Measurements from ENCODE around the gene RASSF3.
A peak's percentile ranks its signal among the peaks of the same experiment; 100 is the strongest.
"Not testable (repeated sequence)": the region's sequence is repeated elsewhere in the genome, so short reads cannot be mapped to it uniquely, and the experiment has no call there.

The RASSF3 gene

GRCh38 chr12:64680235-64680634 is 69.9 kb downstream of the RASSF3 start:
- in situ Hi-C loops (cut with HindIII; ENCODE audit: low pct_ligation_motif_present, low pct_unique_long_range_greater_than_20kb, low sequenced_read_pairs): no loop called here
- DNase-seq: peak; percentile 43

- in situ Hi-C loops (cut with HindIII; ENCODE audit: low pct_ligation_motif_present, low pct_unique_long_range_greater_than_20kb, low sequenced_read_pairs): no loop called here
- DNase-seq: no peak
Observed at GRCh38 chr12:64681200-64682052, 71.1 kb downstream of the RASSF3 start.

- DNase-seq: no peak
- in situ Hi-C loops (cut with HindIII; ENCODE audit: low pct_ligation_motif_present, low pct_unique_long_range_greater_than_20kb, low sequenced_read_pairs): no loop called here
Observed at GRCh38 chr12:64682572-64683277, 72.4 kb downstream of the RASSF3 start.

- in situ Hi-C loops (cut with HindIII; ENCODE audit: low pct_ligation_motif_present, low pct_unique_long_range_greater_than_20kb, low sequenced_read_pairs): no loop called here
- no peak for DNase-seq
Observed at GRCh38 chr12:64683816-64684543, 73.7 kb downstream of the RASSF3 start.

- DNase-seq: no peak
- in situ Hi-C loops (cut with HindIII; ENCODE audit: low pct_ligation_motif_present, low pct_unique_long_range_greater_than_20kb, low sequenced_read_pairs): no loop called here
Observed at GRCh38 chr12:64685050-64685449, 74.8 kb downstream of the RASSF3 start.

- in situ Hi-C loops (cut with HindIII; ENCODE audit: low pct_ligation_motif_present, low pct_unique_long_range_greater_than_20kb, low sequenced_read_pairs): no loop called here
- DNase-seq: no peak
Observed at GRCh38 chr12:64685605-64686004, 75.3 kb downstream of the RASSF3 start.

GRCh38 chr12:64687816-64688215 is 77.5 kb downstream of the RASSF3 start:
- in situ Hi-C loops (cut with HindIII; ENCODE audit: low pct_ligation_motif_present, low pct_unique_long_range_greater_than_20kb, low sequenced_read_pairs): no loop called here
- DNase-seq: no peak

GRCh38 chr12:64688219-64688618 is 77.9 kb downstream of the RASSF3 start:
- DNase-seq: no peak

GRCh38 chr12:64688715-64689114 is 78.4 kb downstream of the RASSF3 start:
- no peak for DNase-seq
- in situ Hi-C loops (cut with HindIII; ENCODE audit: low pct_ligation_motif_present, low pct_unique_long_range_greater_than_20kb, low sequenced_read_pairs): no loop called here

More at GRCh38 chr12:64688219-64688618, 77.9 kb downstream of the RASSF3 start:
- in situ Hi-C loops (cut with HindIII; ENCODE audit: low pct_ligation_motif_present, low pct_unique_long_range_greater_than_20kb, low sequenced_read_pairs): no loop called here

GRCh38 chr12:64690236-64690635 is 79.9 kb downstream of the RASSF3 start:
- in situ Hi-C loops (cut with HindIII; ENCODE audit: low pct_ligation_motif_present, low pct_unique_long_range_greater_than_20kb, low sequenced_read_pairs): not testable (repeated sequence)

GRCh38 chr12:64691227-64691794 is 81.0 kb downstream of the RASSF3 start:
- DNase-seq: no peak
- in situ Hi-C loops (cut with HindIII; ENCODE audit: low pct_ligation_motif_present, low pct_unique_long_range_greater_than_20kb, low sequenced_read_pairs): no loop called here

More at GRCh38 chr12:64690236-64690635, 79.9 kb downstream of the RASSF3 start:
- DNase-seq: not testable (repeated sequence)

GRCh38 chr12:64691795-64692583 is 81.7 kb downstream of the RASSF3 start:
- in situ Hi-C loops (cut with HindIII; ENCODE audit: low pct_ligation_motif_present, low pct_unique_long_range_greater_than_20kb, low sequenced_read_pairs): no loop called here
- DNase-seq: no peak

GRCh38 chr12:64694130-64695040 is 84.1 kb downstream of the RASSF3 start:
- DNase-seq: no peak
- in situ Hi-C loops (cut with HindIII; ENCODE audit: low pct_ligation_motif_present, low pct_unique_long_range_greater_than_20kb, low sequenced_read_pairs): no loop called here

- in situ Hi-C loops (cut with HindIII; ENCODE audit: low pct_ligation_motif_present, low pct_unique_long_range_greater_than_20kb, low sequenced_read_pairs): no loop called here
- no peak for DNase-seq
Observed at GRCh38 chr12:64695550-64695949, 85.3 kb downstream of the RASSF3 start.

GRCh38 chr12:64696080-64696741 is 85.9 kb downstream of the RASSF3 start:
- peak; percentile 67 for DNase-seq
- in situ Hi-C loops (cut with HindIII; ENCODE audit: low pct_ligation_motif_present, low pct_unique_long_range_greater_than_20kb, low sequenced_read_pairs): no loop called here

- DNase-seq: no peak
- in situ Hi-C loops (cut with HindIII; ENCODE audit: low pct_ligation_motif_present, low pct_unique_long_range_greater_than_20kb, low sequenced_read_pairs): no loop called here
Observed at GRCh38 chr12:64699504-64700115, 89.3 kb downstream of the RASSF3 start.

Data from ACHN (cell line).